GM18498 (cell line): ENCODE measurements around the gene ZNF443.
"Not testable (repeated sequence)": the region's sequence is repeated elsewhere in the genome, so short reads cannot be mapped to it uniquely, and the experiment has no call there.

ENCODE experiments used
- ATAC-seq: cut with Tn5 transposase; IDR thresholded peaks from one replicate; pipeline ENCODE4 v1.9.1; 2021; ENCODE audit warnings: mild to moderate bottlenecking, moderate library complexity; ENCODE audit not compliant: unreplicated experiment

ZNF443 gene

GRCh38 chr19:12425236-12425887 is 15.5 kb downstream of the ZNF443 start:
- ATAC-seq: no peak

DNA sequence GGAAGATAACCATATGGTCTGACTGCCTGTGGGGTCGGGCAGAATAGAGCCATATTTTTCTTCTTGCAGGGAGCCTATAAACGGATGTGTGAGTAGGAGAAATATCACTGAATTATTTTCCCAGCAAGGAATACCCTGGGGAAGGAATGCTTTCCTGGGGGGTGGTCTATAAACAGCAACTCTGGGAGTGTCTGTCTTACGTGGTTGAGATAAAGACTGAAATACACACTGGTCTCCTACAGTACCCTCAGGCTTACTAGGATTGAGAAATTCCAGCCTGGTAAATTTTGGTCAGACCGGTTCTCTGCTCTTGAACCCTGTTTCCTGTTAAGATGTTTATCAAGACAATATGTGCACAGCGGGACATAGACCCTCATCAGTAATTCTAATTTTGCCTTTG is 23.5 kb downstream of the ZNF443 start:
- not testable (repeated sequence) for ATAC-seq

DNA sequence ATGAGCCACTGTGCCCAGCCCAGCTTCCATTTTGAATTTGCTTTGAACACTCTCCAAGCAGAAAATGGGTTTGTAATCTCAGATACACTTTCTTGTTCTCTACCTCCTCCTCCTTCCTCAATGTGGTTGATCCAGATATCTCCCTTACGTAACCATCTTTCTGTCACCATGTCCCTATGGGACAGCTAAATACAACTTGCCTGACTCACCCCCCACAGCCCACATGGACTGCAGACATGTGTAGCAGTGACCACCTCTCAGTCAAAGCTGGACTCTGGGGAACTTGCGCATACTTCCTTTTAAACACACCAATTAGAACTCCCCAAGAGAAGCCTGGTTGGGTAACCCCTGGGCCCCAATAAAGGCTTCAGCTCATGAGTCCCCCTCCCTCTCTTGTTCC is 28.9 kb downstream of the ZNF443 start:
- no peak for ATAC-seq

- peak; percentile 91 for ATAC-seq
Measured at GRCh38 chr19:12400633-12401502, 40.0 kb downstream of the ZNF443 start, which contains the start of gene ZNF799. TSS of gene ZNF799 (minus strand) at chr19:12401271. CDS start at chr19:12401070, 201 bp downstream.

DNA sequence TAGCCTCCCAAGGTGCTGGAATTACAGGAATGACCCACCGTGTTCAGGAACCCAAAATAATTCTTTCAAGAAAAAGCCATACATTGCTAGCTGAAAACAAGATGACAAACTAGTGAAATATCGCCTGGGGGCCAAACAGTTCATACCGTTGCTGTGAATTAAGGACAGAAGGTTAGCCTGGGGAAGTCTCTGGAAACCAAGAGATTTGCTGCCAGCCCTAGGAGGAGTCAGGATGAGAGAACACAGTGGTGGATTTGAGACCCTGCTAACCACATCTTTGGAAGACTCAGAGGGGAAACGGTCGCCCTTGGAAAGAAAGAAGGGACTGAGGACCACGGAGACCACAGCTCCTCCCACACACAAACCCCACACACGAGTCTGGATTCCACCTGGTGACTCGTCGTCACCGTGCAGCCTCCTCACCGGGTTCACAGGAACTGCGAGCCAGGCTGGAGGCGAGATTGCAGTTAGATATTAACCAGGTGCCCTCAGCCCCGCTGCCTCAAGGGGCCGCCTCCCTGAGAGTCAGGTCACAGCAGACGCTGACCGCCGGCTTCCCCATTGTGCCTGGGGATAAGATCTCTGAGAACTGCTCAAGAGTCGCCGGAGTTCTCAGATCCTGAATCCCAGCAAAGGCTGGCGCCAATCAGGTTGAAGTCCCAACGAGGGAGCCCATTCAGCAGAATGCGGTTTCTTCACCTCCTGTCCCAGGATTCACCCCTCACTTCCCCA is 40.8 kb downstream of the ZNF443 start:
- ATAC-seq: peak; percentile 39

DNA sequence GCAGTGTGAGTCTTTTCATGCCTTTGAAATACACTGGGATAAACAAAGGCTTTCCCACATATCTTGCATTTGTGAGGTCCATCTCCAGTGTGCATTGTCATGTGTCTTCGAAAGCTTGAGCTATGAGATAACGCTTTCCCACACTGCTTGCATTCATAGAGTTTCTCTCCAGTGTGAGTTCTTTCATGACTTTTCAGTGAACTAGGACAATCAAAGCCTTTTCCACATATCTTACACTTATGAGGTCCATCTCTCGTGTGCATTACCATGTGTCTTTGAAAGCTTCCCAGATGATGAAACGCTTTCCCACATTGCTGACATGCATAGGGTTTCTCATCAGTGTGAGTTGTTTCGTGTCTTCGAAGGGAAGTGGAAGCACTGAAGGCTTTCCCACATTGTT is 49.7 kb downstream of the ZNF443 start:
- not testable (repeated sequence) for ATAC-seq

- not testable (repeated sequence) for ATAC-seq
Measured at GRCh38 chr19:12386365-12386764, 54.5 kb downstream of the ZNF443 start.

GRCh38 chr19:12380444-12380737 is 60.4 kb downstream of the ZNF443 start:
- ATAC-seq: no peak

- ATAC-seq: no peak
Measured at GRCh38 chr19:12379732-12380443, 60.9 kb downstream of the ZNF443 start.
